ENCODE results near the gene MDFI. TPM values are rescaled to one million over a fixed set of nuclear protein-coding genes. Genes with fewer than 3 reads are reported as not detected.
A peak's percentile ranks its signal among the peaks of the same experiment; 100 is the strongest.

Gene MDFI
- total and polyA plus RNA-seq, 8 donors, result 25.9 to 139 (median 108) TPM

DNA sequence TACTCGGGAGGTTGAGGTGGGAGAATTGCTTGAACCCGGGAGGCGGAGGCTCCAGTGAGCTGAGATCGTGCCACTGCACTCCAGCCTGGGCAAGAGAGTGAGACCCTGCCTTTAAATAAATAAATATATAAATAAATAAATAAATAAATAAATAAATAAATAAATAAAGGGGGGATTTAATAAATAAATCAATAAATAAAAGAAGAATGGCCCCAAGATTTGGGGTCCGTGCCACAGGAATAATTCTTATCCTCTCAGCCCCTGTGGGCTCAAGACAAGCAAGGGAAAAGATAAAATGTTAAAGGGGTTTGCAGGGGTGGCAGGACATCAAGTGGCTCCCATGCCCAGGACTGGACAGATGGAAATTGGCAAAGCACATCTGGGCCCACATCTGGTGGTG lies 31.2 kb upstream of the MDFI start:
- DNase-seq (no peak), ATAC-seq (no peak)
- Histone ChIP-seq H3K36me3 (no peaks in the 10 kb centered on the region), H3K27me3 (no peaks in the 10 kb centered on the region), H3K4me3 (no peak overlapping the region), H3K27ac (no peak overlapping the region), H3K9me3 (no peaks in the 10 kb centered on the region), H3K4me1 (peaks cover 0 to 3% of the 10 kb centered on the region in 2 donors)
- TF ChIP-seq, protein P1, sequence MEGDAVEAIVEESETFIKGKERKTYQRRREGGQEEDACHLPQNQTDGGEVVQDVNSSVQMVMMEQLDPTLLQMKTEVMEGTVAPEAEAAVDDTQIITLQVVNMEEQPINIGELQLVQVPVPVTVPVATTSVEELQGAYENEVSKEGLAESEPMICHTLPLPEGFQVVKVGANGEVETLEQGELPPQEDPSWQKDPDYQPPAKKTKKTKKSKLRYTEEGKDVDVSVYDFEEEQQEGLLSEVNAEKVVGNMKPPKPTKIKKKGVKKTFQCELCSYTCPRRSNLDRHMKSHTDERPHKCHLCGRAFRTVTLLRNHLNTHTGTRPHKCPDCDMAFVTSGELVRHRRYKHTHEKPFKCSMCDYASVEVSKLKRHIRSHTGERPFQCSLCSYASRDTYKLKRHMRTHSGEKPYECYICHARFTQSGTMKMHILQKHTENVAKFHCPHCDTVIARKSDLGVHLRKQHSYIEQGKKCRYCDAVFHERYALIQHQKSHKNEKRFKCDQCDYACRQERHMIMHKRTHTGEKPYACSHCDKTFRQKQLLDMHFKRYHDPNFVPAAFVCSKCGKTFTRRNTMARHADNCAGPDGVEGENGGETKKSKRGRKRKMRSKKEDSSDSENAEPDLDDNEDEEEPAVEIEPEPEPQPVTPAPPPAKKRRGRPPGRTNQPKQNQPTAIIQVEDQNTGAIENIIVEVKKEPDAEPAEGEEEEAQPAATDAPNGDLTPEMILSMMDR (IDR thresholded peaks at IDR 0.05), result no peak
- intact Hi-C loops (cut with DNase I), result no loop called here

DNA sequence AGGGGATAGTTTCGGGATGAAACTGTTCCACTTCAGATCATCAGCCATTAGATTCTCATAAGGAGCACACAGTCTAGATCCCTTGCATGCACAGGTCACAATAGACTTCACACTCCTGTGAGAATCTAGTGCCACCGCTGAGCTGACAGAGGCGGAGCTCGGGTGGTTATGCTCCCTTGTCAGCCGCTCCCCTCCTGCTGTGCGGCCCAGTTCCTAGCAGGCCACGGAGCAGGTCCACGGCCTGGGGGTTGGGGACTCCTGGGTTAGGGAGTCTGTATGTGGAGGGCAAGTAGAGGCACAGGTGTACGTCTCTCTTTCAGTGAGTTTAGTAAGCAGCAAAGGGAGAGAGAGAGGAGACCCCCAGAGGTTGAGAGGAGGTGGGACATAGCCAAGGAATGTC lies 30.5 kb upstream of the MDFI start:
- intact Hi-C loops (cut with DNase I), result no loop called here
- ATAC-seq (no peak), DNase-seq (no peak)
- TF ChIP-seq, protein P1 (IDR thresholded peaks at IDR 0.05), result no peak
- peaks cover 0 to 3% of the 10 kb centered on the region in 2 donors for H3K9me3 ChIP-seq
- no peaks in the 10 kb centered on the region for H3K36me3 ChIP-seq
- H3K27ac ChIP-seq, result no peak overlapping the region
- peaks cover 0 to 2% of the 10 kb centered on the region in 2 donors for H3K4me1 ChIP-seq
- H3K27me3 ChIP-seq, result no peaks in the 10 kb centered on the region
- no peak overlapping the region for H3K4me3 ChIP-seq

DNA sequence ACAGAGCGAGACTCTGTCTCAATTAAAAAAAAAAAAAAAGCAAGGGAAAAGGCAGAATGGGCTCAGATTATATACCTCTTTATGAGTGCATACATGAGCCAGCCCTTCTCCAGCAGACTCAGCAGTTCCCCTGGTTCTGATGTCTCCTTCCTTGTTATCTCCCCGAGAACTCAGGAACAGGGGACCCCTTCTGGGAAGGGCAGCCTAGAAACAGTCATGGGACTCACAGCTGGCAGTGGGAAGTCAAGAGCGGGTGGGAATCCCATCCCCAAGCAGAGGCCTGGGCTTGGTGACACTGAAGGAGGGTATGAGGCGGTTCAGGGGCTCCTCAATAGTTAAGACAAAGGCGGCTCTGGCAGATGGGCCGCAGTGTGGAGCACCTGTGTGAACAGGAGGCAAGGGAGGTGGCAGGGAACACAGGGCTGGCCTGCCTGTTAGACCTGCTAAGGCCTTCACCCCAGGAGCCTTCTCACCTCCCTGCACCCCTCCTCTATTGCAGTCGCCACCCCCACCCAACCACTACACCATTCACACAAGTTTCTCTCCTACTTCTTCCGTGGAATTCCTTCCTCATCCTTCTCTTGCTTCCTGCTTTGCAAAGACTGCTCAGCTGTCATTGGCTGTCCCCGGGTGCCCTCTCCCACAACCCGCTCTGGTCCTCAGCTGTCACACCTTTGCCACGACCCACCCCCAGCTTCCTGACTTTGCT lies 29.7 kb upstream of the MDFI start:
- H3K4me3 ChIP-seq, result no peak overlapping the region
- DNase-seq, result no peak
- H3K36me3 ChIP-seq, result no peaks in the 10 kb centered on the region
- no peaks in the 10 kb centered on the region for H3K4me1 ChIP-seq
- TF ChIP-seq, protein P1 (IDR thresholded peaks at IDR 0.05), result no peak
- no peaks in the 10 kb centered on the region for H3K27me3 ChIP-seq
- peaks cover 0 to 7% of the 10 kb centered on the region in 2 donors for H3K9me3 ChIP-seq
- intact Hi-C loops (cut with DNase I), result no loop called here
- no peak overlapping the region for H3K27ac ChIP-seq
- no peak for ATAC-seq

DNA sequence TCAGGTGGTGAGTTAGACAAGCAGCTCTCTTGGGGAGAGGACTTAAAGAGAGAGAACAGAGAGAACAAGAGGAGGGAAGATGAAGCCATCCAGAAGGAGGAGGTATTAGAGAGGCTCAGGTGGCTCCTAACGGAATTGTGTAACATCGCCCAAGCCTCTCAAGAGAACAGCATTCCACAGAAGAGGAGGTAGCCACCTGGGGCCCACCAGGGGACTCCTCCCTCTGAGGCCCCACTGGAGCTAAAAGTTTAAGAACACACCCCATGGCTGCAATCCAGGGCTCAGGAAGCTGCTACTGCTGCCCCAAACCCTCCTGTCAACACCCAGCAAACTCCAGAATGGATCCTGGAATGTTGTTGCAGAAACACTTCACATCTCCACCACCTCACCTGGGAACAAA lies 23.6 kb upstream of the MDFI start:
- H3K27ac ChIP-seq, result no peak overlapping the region
- intact Hi-C loops (cut with DNase I), result no loop called here
- peaks cover 0 to 7% of the 10 kb centered on the region in 2 donors for H3K9me3 ChIP-seq
- ATAC-seq, result peak; percentile 58
- no peak for DNase-seq
- H3K36me3 ChIP-seq, result no peaks in the 10 kb centered on the region
- H3K27me3 ChIP-seq, result no peaks in the 10 kb centered on the region
- no peaks in the 10 kb centered on the region for H3K4me1 ChIP-seq
- H3K4me3 ChIP-seq, result no peak overlapping the region
- TF ChIP-seq, protein P1 (IDR thresholded peaks at IDR 0.05), result no peak

DNA sequence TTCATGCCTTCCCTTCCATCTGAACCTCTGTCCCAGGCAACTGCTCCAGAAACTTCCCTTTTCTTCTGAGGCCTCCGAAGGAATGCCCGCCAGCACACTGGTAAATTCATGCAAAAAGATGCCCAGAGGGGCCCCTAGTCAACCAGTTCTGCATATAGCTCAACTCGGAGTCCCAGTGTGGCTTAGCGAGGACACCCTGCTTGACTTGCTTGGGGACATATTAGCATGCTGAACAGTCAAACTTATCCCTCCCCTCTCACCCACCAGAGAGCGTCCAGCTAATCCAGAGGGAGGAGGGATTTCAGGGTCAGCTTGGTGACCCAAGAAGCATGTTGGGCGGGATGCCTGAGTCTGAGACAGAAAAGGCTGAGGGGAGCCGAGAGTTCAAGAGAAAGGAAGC lies 23.0 kb upstream of the MDFI start:
- DNase-seq, result no peak
- H3K4me3 ChIP-seq, result no peak overlapping the region
- ATAC-seq, result no peak
- no peak overlapping the region for H3K27ac ChIP-seq
- no peaks in the 10 kb centered on the region for H3K36me3 ChIP-seq
- TF ChIP-seq, protein P1 (IDR thresholded peaks at IDR 0.05), result no peak
- intact Hi-C loops (cut with DNase I), result no loop called here
- peaks cover 0 to 7% of the 10 kb centered on the region in 2 donors for H3K9me3 ChIP-seq
- no peaks in the 10 kb centered on the region for H3K4me1 ChIP-seq
- H3K27me3 ChIP-seq, result no peaks in the 10 kb centered on the region

All from left lung (tissue), 10 donors.